ENCODE data around the gene NIT2. TPM values are rescaled to one million over a fixed set of nuclear protein-coding genes. Genes with fewer than 3 reads are reported as not detected.
"Not testable (repeated sequence)": the region's sequence is repeated elsewhere in the genome, so short reads cannot be mapped to it uniquely, and the experiment has no call there.

Gene NIT2
- total and polyA plus RNA-seq, 3 donors from 2014 or later: 21.7 to 29.1 (median 22.9) TPM

DNA sequence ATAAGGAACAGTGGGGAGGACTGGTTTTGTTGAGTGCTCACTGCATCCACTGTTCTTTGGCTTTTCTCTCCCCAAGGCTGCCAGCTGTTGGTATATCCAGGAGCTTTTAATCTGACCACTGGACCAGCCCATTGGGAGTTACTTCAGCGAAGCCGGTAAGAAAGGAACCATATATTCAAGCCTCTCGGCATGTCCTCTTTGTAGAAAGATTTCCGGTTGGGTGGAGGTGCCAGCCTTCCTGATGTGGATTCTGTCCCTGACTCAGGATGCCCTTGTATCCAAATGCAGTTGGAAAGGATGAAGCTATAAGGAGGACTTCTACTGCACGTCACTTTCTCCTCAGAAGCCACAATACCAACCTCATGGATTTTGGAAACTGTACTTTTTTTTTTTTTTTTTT, 14.2 kb downstream of the NIT2 start:
- Histone ChIP-seq H3K27me3 (no peaks in the 10 kb centered on the region), H3K4me1 (no peaks in the 10 kb centered on the region), H3K9me3 (no peaks in the 10 kb centered on the region), H3K36me3 (ENCODE audit: low read depth, missing control alignments) (no peaks in the 10 kb centered on the region), H3K4me3 (no peak overlapping the region), H3K27ac (no peak overlapping the region)
- DNase-seq: no peak
- 74 to 96% methylated on average over 5 of the region's 5 CpGs for WGBS, 2 donors
- intact Hi-C loops (cut with DNase I; ENCODE audit: low total_unique reads): no loop called here
- TF ChIP-seq, protein P1, sequence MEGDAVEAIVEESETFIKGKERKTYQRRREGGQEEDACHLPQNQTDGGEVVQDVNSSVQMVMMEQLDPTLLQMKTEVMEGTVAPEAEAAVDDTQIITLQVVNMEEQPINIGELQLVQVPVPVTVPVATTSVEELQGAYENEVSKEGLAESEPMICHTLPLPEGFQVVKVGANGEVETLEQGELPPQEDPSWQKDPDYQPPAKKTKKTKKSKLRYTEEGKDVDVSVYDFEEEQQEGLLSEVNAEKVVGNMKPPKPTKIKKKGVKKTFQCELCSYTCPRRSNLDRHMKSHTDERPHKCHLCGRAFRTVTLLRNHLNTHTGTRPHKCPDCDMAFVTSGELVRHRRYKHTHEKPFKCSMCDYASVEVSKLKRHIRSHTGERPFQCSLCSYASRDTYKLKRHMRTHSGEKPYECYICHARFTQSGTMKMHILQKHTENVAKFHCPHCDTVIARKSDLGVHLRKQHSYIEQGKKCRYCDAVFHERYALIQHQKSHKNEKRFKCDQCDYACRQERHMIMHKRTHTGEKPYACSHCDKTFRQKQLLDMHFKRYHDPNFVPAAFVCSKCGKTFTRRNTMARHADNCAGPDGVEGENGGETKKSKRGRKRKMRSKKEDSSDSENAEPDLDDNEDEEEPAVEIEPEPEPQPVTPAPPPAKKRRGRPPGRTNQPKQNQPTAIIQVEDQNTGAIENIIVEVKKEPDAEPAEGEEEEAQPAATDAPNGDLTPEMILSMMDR (IDR thresholded peaks at IDR 0.05): no peak
- no peak for TF ChIP-seq POLR2A (IDR thresholded peaks at IDR 0.05)

DNA sequence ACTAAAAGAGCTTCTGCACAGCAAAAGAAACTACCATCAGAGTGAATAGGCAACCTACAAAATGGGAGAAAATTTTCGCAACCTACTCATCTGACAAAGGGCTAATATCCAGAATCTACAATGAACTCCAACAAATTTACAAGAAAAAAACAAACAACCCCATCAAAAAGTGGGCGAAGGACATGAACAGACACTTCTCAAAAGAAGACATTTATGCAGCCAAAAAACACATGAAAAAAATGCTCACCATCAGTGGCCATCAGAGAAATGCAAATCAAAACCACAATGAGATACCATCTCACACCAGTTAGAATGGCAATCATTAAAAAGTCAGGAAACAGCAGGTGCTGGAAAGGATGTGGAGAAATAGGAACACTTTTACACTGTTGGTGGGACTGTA, 17.2 kb downstream of the NIT2 start:
- H3K9me3 ChIP-seq; H3K27ac ChIP-seq; H3K27me3 ChIP-seq; H3K36me3 ChIP-seq (ENCODE audit: low read depth, missing control alignments); DNase-seq; H3K4me1 ChIP-seq; H3K4me3 ChIP-seq; intact Hi-C loops (cut with DNase I; ENCODE audit: low total_unique reads): not testable (repeated sequence)
- 100% methylated on average over 2 of the region's 2 CpGs for WGBS, 2 donors

DNA sequence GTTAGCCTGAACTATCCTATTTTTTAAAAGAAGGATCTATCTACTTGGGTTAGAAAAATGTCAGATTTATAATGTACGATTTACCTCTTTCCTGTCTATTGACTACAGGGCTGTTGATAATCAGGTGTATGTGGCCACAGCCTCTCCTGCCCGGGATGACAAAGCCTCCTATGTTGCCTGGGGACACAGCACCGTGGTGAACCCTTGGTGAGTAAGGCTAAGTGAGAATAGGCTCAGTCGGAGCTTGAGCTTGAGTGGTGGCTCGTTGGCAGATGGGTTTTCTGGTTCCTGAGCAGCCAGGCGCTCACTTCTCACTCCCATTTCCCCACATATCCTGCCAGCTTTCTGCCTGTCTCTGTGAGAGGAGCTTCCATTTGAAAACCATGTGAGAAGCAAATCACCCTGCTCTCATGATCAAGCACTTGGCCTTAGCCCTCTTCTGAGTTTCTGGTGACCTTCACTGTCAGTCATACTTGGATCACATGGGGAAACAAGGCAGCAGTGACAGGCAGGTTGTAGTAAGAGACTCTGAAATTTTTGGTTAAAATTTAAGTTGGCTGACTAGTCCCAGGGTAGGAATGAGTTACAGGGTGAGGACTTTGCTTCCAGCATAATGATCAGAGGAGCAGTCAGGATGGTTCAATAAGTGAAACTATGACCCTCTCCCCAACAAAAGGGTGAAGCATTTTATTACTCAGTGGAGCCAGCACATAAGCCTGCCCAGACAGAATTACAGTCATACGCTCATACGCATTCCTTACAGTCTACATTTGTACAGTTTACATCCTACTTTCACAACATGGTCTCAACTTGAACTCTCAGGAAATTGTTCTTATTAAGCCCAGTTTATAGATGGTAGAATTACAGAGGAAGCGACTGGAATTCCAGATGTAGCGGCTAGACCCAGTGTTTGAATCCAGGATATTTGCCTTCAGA, 18.0 kb downstream of the NIT2 start:
- Histone ChIP-seq H3K4me3 (no peak overlapping the region), H3K27me3 (no peaks in the 10 kb centered on the region), H3K27ac (no peak overlapping the region), H3K4me1 (no peaks in the 10 kb centered on the region), H3K9me3 (no peaks in the 10 kb centered on the region), H3K36me3 (ENCODE audit: low read depth, missing control alignments) (no peaks in the 10 kb centered on the region)
- TF ChIP-seq POLR2A (IDR thresholded peaks at IDR 0.05): no peak
- TF ChIP-seq, protein P1 (IDR thresholded peaks at IDR 0.05): no peak
- 90 to 92% methylated on average over 7 to 10 of the region's 10 CpGs for WGBS, 2 donors
- DNase-seq: no peak
- intact Hi-C loops (cut with DNase I; ENCODE audit: low total_unique reads): no loop called here

DNA sequence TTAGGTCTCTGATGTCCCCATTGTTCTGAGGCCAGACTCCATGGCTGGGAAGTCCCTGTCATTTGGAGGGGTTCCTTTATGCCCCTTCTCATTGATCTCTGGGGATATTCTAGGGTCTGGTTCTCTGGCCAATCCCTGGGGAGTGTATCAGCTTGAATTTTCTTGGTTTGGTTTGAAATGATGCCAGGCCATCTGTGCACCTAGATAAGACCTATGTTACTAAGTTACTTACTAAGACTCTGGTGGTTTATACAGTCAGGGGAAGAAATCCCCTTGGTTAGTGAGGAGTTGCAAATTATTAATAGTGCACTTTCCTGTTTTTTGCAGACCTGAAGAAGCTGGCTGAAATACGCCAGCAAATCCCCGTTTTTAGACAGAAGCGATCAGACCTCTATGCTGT, 20.3 kb downstream of the NIT2 start:
- Histone ChIP-seq H3K27ac (no peak overlapping the region), H3K4me1 (no peaks in the 10 kb centered on the region), H3K27me3 (no peaks in the 10 kb centered on the region), H3K4me3 (no peak overlapping the region), H3K9me3 (no peaks in the 10 kb centered on the region), H3K36me3 (ENCODE audit: low read depth, missing control alignments) (no peaks in the 10 kb centered on the region)
- WGBS, 2 donors: 70 to 79% methylated on average over 3 of the region's 3 CpGs
- DNase-seq: no peak
- TF ChIP-seq, protein P1 (IDR thresholded peaks at IDR 0.05): no peak
- intact Hi-C loops (cut with DNase I; ENCODE audit: low total_unique reads): no loop called here

DNA sequence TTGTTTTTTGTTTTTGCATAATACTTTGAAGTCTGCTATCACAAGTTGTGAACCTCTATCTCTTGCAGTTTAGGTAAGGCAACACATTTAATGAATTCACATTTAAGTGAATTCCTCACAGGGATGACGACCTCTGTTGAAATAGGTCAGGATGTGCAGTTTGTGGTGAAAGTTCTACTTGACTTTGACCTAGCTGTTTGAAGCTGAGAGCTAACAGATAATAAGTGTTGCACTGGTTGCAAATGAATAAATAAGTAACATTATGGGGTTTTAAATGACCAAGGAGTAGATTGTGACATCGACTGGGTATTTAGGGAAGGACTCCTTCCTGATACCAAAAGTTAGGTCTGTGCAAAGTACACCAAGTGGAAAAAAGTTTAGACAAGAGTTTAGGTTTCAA, 23.9 kb downstream of the NIT2 start:
- no peaks in the 10 kb centered on the region for H3K4me1 ChIP-seq
- DNase-seq: no peak
- H3K4me3 ChIP-seq: no peak overlapping the region
- WGBS, 2 donors: 76 to 81% methylated on average over 2 of the region's 2 CpGs
- TF ChIP-seq, protein P1 (IDR thresholded peaks at IDR 0.05): no peak
- TF ChIP-seq POLR2A (IDR thresholded peaks at IDR 0.05): no peak
- no peaks in the 10 kb centered on the region for H3K9me3 ChIP-seq
- H3K27me3 ChIP-seq: no peaks in the 10 kb centered on the region
- intact Hi-C loops (cut with DNase I; ENCODE audit: low total_unique reads): no loop called here
- H3K27ac ChIP-seq: no peak overlapping the region
- no peaks in the 10 kb centered on the region for H3K36me3 ChIP-seq (ENCODE audit: low read depth, missing control alignments)
